Keratinocyte (primary cell): ENCODE results near the gene CTAG1A. TPM values are rescaled to one million over a fixed set of nuclear protein-coding genes. Genes with fewer than 3 reads are reported as not detected.
A peak's percentile ranks its signal among the peaks of the same experiment; 100 is the strongest.
"Not testable (repeated sequence)": the region's sequence is repeated elsewhere in the genome, so short reads cannot be mapped to it uniquely, and the experiment has no call there.

Experiments
- DNase-seq: peaks from one replicate; pipeline ENCODE4 v3.0.0-alpha.2; 2011; ENCODE audit warnings: low read depth, missing footprints, low spot score
- FAIRE-seq: peaks from 2 replicates; lab custom pipeline; 2011; peaks lifted over from hg19 to GRCh38; lab: Jason Lieb, UNC
- H2AFZ ChIP-seq: 2 replicates; pipeline ENCODE4 v1.6.0; 2012; ENCODE audit warnings: low read length, control low read depth, inconsistent platforms; ENCODE audit not compliant: control insufficient read depth
- H3K27ac ChIP-seq: 2 replicates; pipeline ENCODE4 v1.5.1; 2011; ENCODE audit warnings: low read length; ENCODE audit not compliant: control insufficient read depth, insufficient read depth
- H3K27me3 ChIP-seq: 3 replicates; pipeline ENCODE4 v1.6.0; 2011; ENCODE audit warnings: low read length; ENCODE audit not compliant: control insufficient read depth, insufficient read depth; ENCODE audit errors: extremely low read depth
- H3K36me3 ChIP-seq, 2 experiments: 2 replicates in 1 of 2; 3 replicates in 1 of 2; pipeline ENCODE4 v1.5.1; 2011; ENCODE audit warnings: low read length in 2 of 2, mild to moderate bottlenecking in 1 of 2; ENCODE audit not compliant: control insufficient read depth in 2 of 2, insufficient read depth in 2 of 2; ENCODE audit errors: extremely low read depth in 1 of 2
- H3K4me1 ChIP-seq: 3 replicates; pipeline ENCODE4 v1.5.1; 2011; ENCODE audit warnings: low read length; ENCODE audit not compliant: control insufficient read depth, insufficient read depth; ENCODE audit errors: extremely low read depth
- H3K4me2 ChIP-seq: 3 replicates; pipeline ENCODE4 v1.6.0; 2011; ENCODE audit warnings: low read depth, low read length; ENCODE audit not compliant: control insufficient read depth, insufficient read depth; ENCODE audit errors: extremely low read depth
- H3K4me3 ChIP-seq, 3 experiments: fragments of 200-600 bp in 1 of 3; sonication (generic) in 1 of 3; 2 replicates in 2 of 3; 3 replicates in 1 of 3; pipeline ENCODE4 v1.5.1; 2011 to 2016; ENCODE audit warnings: low read length in 3 of 3, mild to moderate bottlenecking in 3 of 3, control low read depth in 2 of 3, inconsistent platforms in 1 of 3, low read depth in 1 of 3, mixed read lengths in 1 of 3, mixed run types in 1 of 3, moderate library complexity in 1 of 3; ENCODE audit not compliant: control insufficient read depth in 2 of 3, insufficient read depth in 2 of 3; ENCODE audit errors: extremely low read depth in 1 of 3
- H3K79me2 ChIP-seq: 2 replicates; pipeline ENCODE4 v1.6.0; 2012; ENCODE audit warnings: low read length; ENCODE audit not compliant: control insufficient read depth, insufficient read depth
- H3K9ac ChIP-seq: 3 replicates; pipeline ENCODE4 v1.6.0; 2011; ENCODE audit warnings: low read length; ENCODE audit not compliant: control insufficient read depth, insufficient read depth; ENCODE audit errors: extremely low read depth
- H3K9me1 ChIP-seq: 3 replicates; pipeline ENCODE4 v1.6.0; 2011; ENCODE audit warnings: low read length; ENCODE audit not compliant: control insufficient read depth, insufficient read depth; ENCODE audit errors: extremely low read depth
- H3K9me3 ChIP-seq: 2 replicates; pipeline ENCODE4 v1.5.1; 2012; ENCODE audit warnings: low read depth, low read length; ENCODE audit not compliant: control insufficient read depth
- H4K20me1 ChIP-seq: 3 replicates; pipeline ENCODE4 v1.6.0; 2011; ENCODE audit warnings: low read length; ENCODE audit not compliant: control insufficient read depth, insufficient read depth; ENCODE audit errors: extremely low read depth
- CTCF ChIP-seq, 3 experiments: IDR thresholded peaks in 1 of 3; conservative IDR thresholded peaks in 1 of 3; optimal IDR thresholded peaks in 1 of 3; 2 replicates in 2 of 3; 3 replicates in 1 of 3; pipeline versions ENCODE3 to v1.5.1; 2011; ENCODE audit warnings: low read length in 3 of 3, mild to moderate bottlenecking in 3 of 3, moderate library complexity in 2 of 3, control low read depth in 1 of 3, inconsistent platforms in 1 of 3; ENCODE audit not compliant: insufficient read depth in 2 of 3; ENCODE audit errors: extremely low read depth in 1 of 3
- EZH2 ChIP-seq: IDR thresholded peaks from one replicate; pipeline ENCODE4 v1.6.1; 2012; ENCODE audit warnings: inconsistent platforms, mild to moderate bottlenecking, low read length, moderate library complexity
- dilution Hi-C: fragments of 300-500 bp; cut with MboI; formaldehyde crosslinking; loops from one replicate; pipeline ENCODE4 v1.7.0; 2020; ENCODE audit warnings: low sequenced_read_pairs; ENCODE audit not compliant: extremely low pct_ligation_motif_present
- polyA plus RNA-seq, 5 experiments: library from polyadenylated mRNA; depleted of rRNA in 3 of 5; stranded (reverse) in 3 of 5; stranded (forward) in 1 of 5; unstranded in 1 of 5; fragments of >200 nt; gene quantifications; 1 replicate in 1 of 5; 2 replicates in 3 of 5; 3 replicates in 1 of 5; pipeline versions ENCODE4 v1.2.1 to v1.2.3, GENCODE V29; 2011 to 2012; ENCODE audit warnings: missing spikeins in 2 of 5, low read depth in 1 of 5, low replicate concordance in 1 of 5

The CTAG1A gene
- polyA plus RNA-seq, 1 donor (not counting 4 experiments of a cell fraction or from before 2014, with no cell fraction given): not detected

- peak overlapping the region; percentile 63 to 82 (median 79) for H3K4me3 ChIP-seq
- H4K20me1 ChIP-seq: peaks cover 3% of the 10 kb centered on the region
- H3K79me2 ChIP-seq: peaks cover 48% of the 10 kb centered on the region
- DNase-seq: no peak
- H3K36me3 ChIP-seq: peaks cover 3 to 4% of the 10 kb centered on the region in 2 experiments
- H3K4me1 ChIP-seq: peaks cover 17% of the 10 kb centered on the region
- H3K9ac ChIP-seq: peak overlapping the region; percentile 90
- FAIRE-seq: no peak
- no peaks in the 10 kb centered on the region for H3K27me3 ChIP-seq
- peak overlapping the region; percentile 69 for H3K4me2 ChIP-seq
- peak overlapping the region; percentile 49 for H2AFZ ChIP-seq
- H3K9me1 ChIP-seq: no peaks in the 10 kb centered on the region
- TF ChIP-seq EZH2 (no peak), CTCF (optimal IDR thresholded peaks at IDR 0.05 in 1 of 3, IDR thresholded peaks at IDR 0.05 in 1 of 3, conservative IDR thresholded peaks at IDR 0.05 in 1 of 3; ENCODE audit: extremely low read depth in 1 of 3, insufficient read depth in 2 of 3, low read length in 3 of 3) (no peak)
- dilution Hi-C loops: no loop called here
- peak overlapping the region; percentile 90 for H3K27ac ChIP-seq
- no peaks in the 10 kb centered on the region for H3K9me3 ChIP-seq
Observed at GRCh38 chrX:154548028-154548316, 37.0 kb upstream of the CTAG1A start.

GRCh38 chrX:154549766-154550165 lies 35.2 kb upstream of the CTAG1A start:
- dilution Hi-C loops: no loop called here
- no peak overlapping the region for H3K4me3 ChIP-seq
- no peak overlapping the region for H2AFZ ChIP-seq
- no peak overlapping the region for H3K27ac ChIP-seq
- no peak overlapping the region for H3K9ac ChIP-seq
- FAIRE-seq (no peak), DNase-seq (no peak)
- H3K9me3 ChIP-seq: no peaks in the 10 kb centered on the region
- no peaks in the 10 kb centered on the region for H3K9me1 ChIP-seq
- TF ChIP-seq EZH2 (no peak), CTCF (optimal IDR thresholded peaks at IDR 0.05 in 1 of 3, IDR thresholded peaks at IDR 0.05 in 1 of 3, conservative IDR thresholded peaks at IDR 0.05 in 1 of 3; ENCODE audit: extremely low read depth in 1 of 3, insufficient read depth in 2 of 3, low read length in 3 of 3) (no peak)
- H3K36me3 ChIP-seq: peaks cover 4% of the 10 kb centered on the region in 2 experiments
- no peaks in the 10 kb centered on the region for H3K27me3 ChIP-seq
- peaks cover 3% of the 10 kb centered on the region for H4K20me1 ChIP-seq
- peak overlapping the region; percentile 41 for H3K4me2 ChIP-seq
- peaks cover 14% of the 10 kb centered on the region for H3K4me1 ChIP-seq
- peaks cover 54% of the 10 kb centered on the region for H3K79me2 ChIP-seq

- H3K9me1 ChIP-seq, FAIRE-seq, H3K36me3 ChIP-seq, H3K4me3 ChIP-seq, H3K9me3 ChIP-seq, H3K27me3 ChIP-seq, H3K4me2 ChIP-seq, dilution Hi-C loops, H2AFZ ChIP-seq, DNase-seq, H3K9ac ChIP-seq, H3K4me1 ChIP-seq, H3K27ac ChIP-seq, H4K20me1 ChIP-seq: not testable (repeated sequence)
- peaks cover 52% of the 10 kb centered on the region for H3K79me2 ChIP-seq
Observed at GRCh38 chrX:154552112-154552806, 32.7 kb upstream of the CTAG1A start.
